H9 (cell line): ENCODE data around the gene CHPF. TPM values are rescaled to one million over a fixed set of nuclear protein-coding genes. Genes with fewer than 3 reads are reported as not detected.

Experiments
- DNase-seq: peaks from one replicate; pipeline ENCODE4 v3.0.0-alpha.2; 2017
- H2AFZ ChIP-seq: one replicate; pipeline ENCODE4 v1.6.1; 2013; ENCODE audit warnings: mild to moderate bottlenecking, low read length, control low read depth, moderate library complexity
- H2AK5ac ChIP-seq: 2 replicates; pipeline ENCODE4 v1.6.1; 2013; ENCODE audit warnings: low read length, control low read depth, mixed read lengths; ENCODE audit not compliant: insufficient read length
- H2BK120ac ChIP-seq: one replicate; pipeline ENCODE4 v1.6.1; 2013; ENCODE audit warnings: low read depth, mild to moderate bottlenecking, low read length, control low read depth, inconsistent platforms; ENCODE audit not compliant: poor library complexity, severe bottlenecking
- H2BK12ac ChIP-seq: 2 replicates; pipeline ENCODE4 v1.6.1; 2013; ENCODE audit warnings: low read length, control low read depth, mixed read lengths, low read depth; ENCODE audit not compliant: insufficient read length
- H2BK15ac ChIP-seq: 2 replicates; pipeline ENCODE4 v1.6.1; 2013; ENCODE audit warnings: low read depth, low read length, control low read depth
- H2BK20ac ChIP-seq: one replicate; pipeline ENCODE4 v1.6.1; 2013; ENCODE audit warnings: low read depth, mild to moderate bottlenecking, low read length, control low read depth, inconsistent platforms; ENCODE audit not compliant: poor library complexity, severe bottlenecking
- H2BK5ac ChIP-seq: 2 replicates; pipeline ENCODE4 v1.6.1; 2013; ENCODE audit warnings: low read length, control low read depth, mixed read lengths; ENCODE audit not compliant: insufficient read length
- H3K14ac ChIP-seq: 2 replicates; pipeline ENCODE4 v1.6.1; 2013; ENCODE audit warnings: low read length, control low read depth; ENCODE audit not compliant: insufficient read depth
- H3K18ac ChIP-seq: 2 replicates; pipeline ENCODE4 v1.6.1; 2013; ENCODE audit warnings: low read depth, mild to moderate bottlenecking, mixed read lengths, low read length, control low read depth; ENCODE audit not compliant: insufficient read length
- H3K23ac ChIP-seq: 2 replicates; pipeline ENCODE4 v1.6.1; 2013; ENCODE audit warnings: low read length, control low read depth, mixed read lengths, low read depth; ENCODE audit not compliant: insufficient read length
- H3K23me2 ChIP-seq: 2 replicates; pipeline ENCODE4 v1.6.1; 2013; ENCODE audit warnings: low read depth, mild to moderate bottlenecking, mixed read lengths, low read length, control low read depth; ENCODE audit not compliant: insufficient read length, poor library complexity, severe bottlenecking
- H3K27ac ChIP-seq: 2 replicates; pipeline ENCODE4 v1.5.1; 2013; ENCODE audit warnings: low read length, control low read depth, mixed read lengths, low read depth; ENCODE audit not compliant: insufficient read length
- H3K27me3 ChIP-seq: 2 replicates; pipeline ENCODE4 v1.6.1; 2013; ENCODE audit warnings: low read length, control low read depth, inconsistent platforms; ENCODE audit not compliant: insufficient read depth
- H3K4ac ChIP-seq: 2 replicates; pipeline ENCODE4 v1.6.1; 2013; ENCODE audit warnings: low read depth, mild to moderate bottlenecking, control low read depth, inconsistent platforms, low read length, moderate library complexity
- H3K4me1 ChIP-seq: 2 replicates; pipeline ENCODE4 v1.6.1; 2013; ENCODE audit warnings: low read length, control low read depth, inconsistent platforms; ENCODE audit not compliant: insufficient read depth
- H3K4me2 ChIP-seq: 2 replicates; pipeline ENCODE4 v1.6.1; 2013; ENCODE audit warnings: low read length, control low read depth, mixed read lengths; ENCODE audit not compliant: insufficient read length, insufficient read depth
- H3K56ac ChIP-seq: 2 replicates; pipeline ENCODE4 v1.6.1; 2013; ENCODE audit warnings: low read depth, mild to moderate bottlenecking, mixed read lengths, low read length, control low read depth; ENCODE audit not compliant: insufficient read length
- H3K79me1 ChIP-seq: 2 replicates; pipeline ENCODE4 v1.6.1; 2013; ENCODE audit warnings: low read depth, mild to moderate bottlenecking, moderate library complexity, low read length, control low read depth, inconsistent platforms; ENCODE audit not compliant: insufficient read depth, poor library complexity, severe bottlenecking
- H3K79me2 ChIP-seq: 2 replicates; pipeline ENCODE4 v1.6.1; 2013; ENCODE audit warnings: low read length, control low read depth, inconsistent platforms; ENCODE audit not compliant: insufficient read depth
- H3K9ac ChIP-seq: 2 replicates; pipeline ENCODE4 v1.6.1; 2013; ENCODE audit warnings: low read length, control low read depth, mixed read lengths; ENCODE audit not compliant: insufficient read length; ENCODE audit errors: extremely low read depth
- H3K9me3 ChIP-seq: one replicate; pipeline ENCODE4 v1.6.1; 2013; ENCODE audit warnings: low read depth, low read length, inconsistent platforms; ENCODE audit not compliant: control insufficient read depth
- H3T11ph ChIP-seq: one replicate; pipeline ENCODE4 v1.6.1; 2013; ENCODE audit warnings: mild to moderate bottlenecking, low read length, control low read depth, inconsistent platforms
- H4K20me1 ChIP-seq: one replicate; pipeline ENCODE4 v1.6.1; 2013; ENCODE audit not compliant: control insufficient read depth, insufficient read length, insufficient read depth
- H4K5ac ChIP-seq: 2 replicates; pipeline ENCODE4 v1.6.1; 2013; ENCODE audit warnings: low read depth, mild to moderate bottlenecking, mixed read lengths, low read length, control low read depth; ENCODE audit not compliant: insufficient read length
- H4K8ac ChIP-seq: replicated peaks from 2 replicates; pipeline ENCODE4 v1.6.1; 2013; ENCODE audit warnings: low read length, control low read depth, mixed read lengths, low read depth; ENCODE audit not compliant: insufficient read length
- H4K91ac ChIP-seq: 2 replicates; pipeline ENCODE4 v1.6.1; 2013; ENCODE audit warnings: low read depth, mild to moderate bottlenecking, moderate library complexity, mixed read lengths, low read length, control low read depth; ENCODE audit not compliant: insufficient read length
- H3K27ac Mint-ChIP-seq, 3 experiments: 2 replicates in 2 of 3; 3 replicates in 1 of 3; pipeline ENCODE4 v1.8.0; 2020 to 2021; ENCODE audit warnings: mixed read lengths in 3 of 3, mild to moderate bottlenecking in 1 of 3, moderate library complexity in 1 of 3
- H3K27me3 Mint-ChIP-seq: 2 replicates; pipeline ENCODE4 v1.8.0; 2021; ENCODE audit warnings: low read depth, mild to moderate bottlenecking, moderate library complexity, mixed read lengths
- H3K36me3 Mint-ChIP-seq, 3 experiments: 2 replicates in 2 of 3; 3 replicates in 1 of 3; pipeline ENCODE4 v1.8.0; 2020 to 2021; ENCODE audit warnings: low read depth in 3 of 3, mixed read lengths in 3 of 3; ENCODE audit not compliant: insufficient read depth in 1 of 3
- H3K4me1 Mint-ChIP-seq, 2 experiments: 2 replicates each; pipeline ENCODE4 v1.8.0; 2020; ENCODE audit warnings: mixed read lengths in 2 of 2
- H3K4me3 Mint-ChIP-seq, 2 experiments: 2 replicates in 1 of 2; 3 replicates in 1 of 2; pipeline ENCODE4 v1.8.0; 2020 to 2021; ENCODE audit warnings: mild to moderate bottlenecking in 2 of 2, mixed read lengths in 2 of 2, moderate library complexity in 1 of 2
- H3K9me3 Mint-ChIP-seq, 2 experiments: 2 replicates in 1 of 2; 3 replicates in 1 of 2; pipeline ENCODE4 v1.8.0; 2020; ENCODE audit warnings: mild to moderate bottlenecking in 2 of 2, mixed read lengths in 2 of 2, moderate library complexity in 1 of 2
- WGBS: extraction: QIAGEN DNeasy Blood & Tissue Kit; methylation state at CpG from one replicate; pipeline ENCODE4 v1.1.7; 2013; ENCODE audit warnings: missing lambda C conversion rate, low lambda C conversion rate, mixed read lengths; ENCODE audit not compliant: insufficient read length; ENCODE audit errors: extremely low coverage; 5-methylcytosine and 5-hydroxymethylcytosine counted together
- total RNA-seq: library from RNA; stranded (reverse); gene quantifications from 2 replicates; pipeline ENCODE4 v1.2.1, GENCODE V29; 2021
- TF ChIP-seq, protein P1 (sequence below): fragments of 200-600 bp; sonication (generic); conservative IDR thresholded peaks from 3 replicates; pipeline ENCODE4 v1.8.0; 2021; ENCODE audit warnings: antibody characterized with exemption, mild to moderate bottlenecking

The CHPF gene
- total RNA-seq, 1 experiment from 2014 or later: 46.5 TPM

DNA sequence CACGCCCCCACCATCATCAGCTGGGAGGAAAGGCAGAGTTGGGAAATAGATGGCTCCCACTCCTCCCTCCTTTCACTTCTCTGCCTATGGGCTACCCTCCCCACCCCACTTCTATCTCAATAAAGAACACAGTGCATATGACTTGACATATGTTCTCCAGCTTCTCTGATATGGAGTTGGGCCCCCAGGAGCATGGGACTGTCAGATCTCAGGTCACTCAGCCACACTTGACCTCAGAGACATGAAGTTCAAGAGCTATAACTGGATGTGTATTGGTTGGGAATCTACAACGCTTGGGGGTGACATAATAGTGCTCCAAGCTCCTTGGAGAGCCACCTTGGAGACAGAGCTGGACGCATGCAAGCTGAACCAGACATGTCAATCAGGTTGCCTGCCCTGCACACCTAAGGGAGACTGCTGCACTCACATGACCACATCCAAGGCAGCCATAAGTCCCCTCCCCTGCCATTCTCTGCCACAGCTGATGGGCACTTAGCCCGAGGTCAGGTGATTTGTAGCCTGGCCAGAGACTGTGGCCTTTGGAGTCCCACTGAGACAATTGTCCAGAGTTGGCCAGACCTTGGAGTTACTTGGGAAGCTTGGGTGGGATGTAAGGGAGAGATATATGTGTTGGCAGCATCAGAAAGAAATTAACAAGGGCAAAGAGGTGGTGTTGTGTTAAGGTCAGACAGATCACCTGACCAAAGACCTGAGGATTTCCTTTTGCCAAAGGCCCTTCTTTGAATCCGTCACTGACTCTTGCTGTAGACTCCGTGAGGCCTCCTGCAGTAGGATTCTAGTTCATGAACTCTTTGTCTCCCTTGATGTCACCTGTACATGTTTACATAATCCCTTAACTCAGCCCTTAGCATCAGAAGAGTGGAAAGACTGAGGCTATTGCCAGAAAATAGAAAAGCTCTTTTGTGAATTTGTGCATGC is 32.2 kb upstream of the CHPF start:
- Histone ChIP-seq H3K18ac (no peak overlapping the region), H3K9me3 (no peaks in the 10 kb centered on the region), H3K14ac (no peak overlapping the region), H3K56ac (no peak overlapping the region), H3T11ph (no peak overlapping the region), H3K23me2 (peaks cover 4% of the 10 kb centered on the region), H3K23ac (no peak overlapping the region), H3K27ac (no peak overlapping the region), H4K8ac (no peak overlapping the region), H2BK5ac (no peak overlapping the region), H4K5ac (no peak overlapping the region), H2BK12ac (no peak overlapping the region), H4K91ac (no peak overlapping the region), H3K27me3 (no peaks in the 10 kb centered on the region; the same call in 1 of the 2 replicates), H4K20me1 (no peaks in the 10 kb centered on the region), H2BK20ac (no peak overlapping the region), H3K9ac (no peak overlapping the region), H2BK120ac (no peak overlapping the region), H3K4me2 (no peak overlapping the region), H3K79me2 (no peaks in the 10 kb centered on the region), H3K4me1 (peaks cover 5% of the 10 kb centered on the region; the same call in 1 of the 2 replicates), H2AK5ac (no peak overlapping the region), H2BK15ac (no peak overlapping the region), H2AFZ (no peak overlapping the region), H3K79me1 (no peaks in the 10 kb centered on the region), H3K4ac (no peak overlapping the region)
- Mint-ChIP-seq H3K27me3 (peaks cover 18% of the 10 kb centered on the region), H3K9me3 (no peaks in the 10 kb centered on the region; a peak in 1 of 5 replicates), H3K4me3 (no peak overlapping the region; a peak in 2 of 5 replicates), H3K4me1 (peaks cover 46 to 59% of the 10 kb centered on the region in 2 experiments), H3K36me3 (no peaks in the 10 kb centered on the region), H3K27ac (peak overlapping the region in 1 of 3 experiments; percentile 48; a peak in 1 of 7 replicates)
- TF ChIP-seq, protein P1, sequence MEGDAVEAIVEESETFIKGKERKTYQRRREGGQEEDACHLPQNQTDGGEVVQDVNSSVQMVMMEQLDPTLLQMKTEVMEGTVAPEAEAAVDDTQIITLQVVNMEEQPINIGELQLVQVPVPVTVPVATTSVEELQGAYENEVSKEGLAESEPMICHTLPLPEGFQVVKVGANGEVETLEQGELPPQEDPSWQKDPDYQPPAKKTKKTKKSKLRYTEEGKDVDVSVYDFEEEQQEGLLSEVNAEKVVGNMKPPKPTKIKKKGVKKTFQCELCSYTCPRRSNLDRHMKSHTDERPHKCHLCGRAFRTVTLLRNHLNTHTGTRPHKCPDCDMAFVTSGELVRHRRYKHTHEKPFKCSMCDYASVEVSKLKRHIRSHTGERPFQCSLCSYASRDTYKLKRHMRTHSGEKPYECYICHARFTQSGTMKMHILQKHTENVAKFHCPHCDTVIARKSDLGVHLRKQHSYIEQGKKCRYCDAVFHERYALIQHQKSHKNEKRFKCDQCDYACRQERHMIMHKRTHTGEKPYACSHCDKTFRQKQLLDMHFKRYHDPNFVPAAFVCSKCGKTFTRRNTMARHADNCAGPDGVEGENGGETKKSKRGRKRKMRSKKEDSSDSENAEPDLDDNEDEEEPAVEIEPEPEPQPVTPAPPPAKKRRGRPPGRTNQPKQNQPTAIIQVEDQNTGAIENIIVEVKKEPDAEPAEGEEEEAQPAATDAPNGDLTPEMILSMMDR: no peak
- no CpG with 5 or more reads among the region's 6 CpGs for WGBS
- no peak for DNase-seq
